ENCODE results near the gene CKLF.

The CKLF gene

GRCh38 chr16:66578651-66579531, 26.5 kb downstream of the CKLF start, which contains the start of gene CMTM2:
Gene CMTM2 (plus strand): TSS chr16:66579463. CDS start chr16:66579608, 145 bp downstream.
- Histone ChIP-seq H3K9me3 (ENCODE audit: low read length) (no peaks in the 10 kb centered on the region), H3K9ac (ENCODE audit: low read length) (no peak within 1 kb of the TSS), H3K4me1 (ENCODE audit: insufficient read depth, low read length) (peaks cover 11% of the 10 kb centered on the region), H3K27ac (ENCODE audit: low read depth, low read length) (no peak within 1 kb of the TSS), H3K4me3 (ENCODE audit: low read depth in 1 of 2, low read length in 2 of 2) (peak within 1 kb of the TSS in 1 of 2 donors; percentile 38), H3K27me3 (ENCODE audit: control insufficient read depth in 1 of 2, insufficient read depth in 2 of 2, low read length in 2 of 2) (peaks cover 21 to 23% of the 10 kb centered on the region in 2 donors), H3K36me3 (ENCODE audit: insufficient read depth, low read length) (no peaks in the 10 kb centered on the region)

GRCh38 chr16:66580605-66581209, 28.3 kb downstream of the CKLF start:
- peaks cover 11% of the 10 kb centered on the region for H3K4me1 ChIP-seq (ENCODE audit: insufficient read depth, low read length)
- H3K9me3 ChIP-seq (ENCODE audit: low read length): no peaks in the 10 kb centered on the region
- no peaks in the 10 kb centered on the region for H3K36me3 ChIP-seq (ENCODE audit: insufficient read depth, low read length)
- no peak overlapping the region for H3K4me3 ChIP-seq (ENCODE audit: low read depth in 1 of 2, low read length in 2 of 2)
- H3K9ac ChIP-seq (ENCODE audit: low read length): no peak overlapping the region
- H3K27me3 ChIP-seq (ENCODE audit: control insufficient read depth in 1 of 2, insufficient read depth in 2 of 2, low read length in 2 of 2): peaks cover 21 to 23% of the 10 kb centered on the region in 2 donors
- no peak overlapping the region for H3K27ac ChIP-seq (ENCODE audit: low read depth, low read length)

DNA sequence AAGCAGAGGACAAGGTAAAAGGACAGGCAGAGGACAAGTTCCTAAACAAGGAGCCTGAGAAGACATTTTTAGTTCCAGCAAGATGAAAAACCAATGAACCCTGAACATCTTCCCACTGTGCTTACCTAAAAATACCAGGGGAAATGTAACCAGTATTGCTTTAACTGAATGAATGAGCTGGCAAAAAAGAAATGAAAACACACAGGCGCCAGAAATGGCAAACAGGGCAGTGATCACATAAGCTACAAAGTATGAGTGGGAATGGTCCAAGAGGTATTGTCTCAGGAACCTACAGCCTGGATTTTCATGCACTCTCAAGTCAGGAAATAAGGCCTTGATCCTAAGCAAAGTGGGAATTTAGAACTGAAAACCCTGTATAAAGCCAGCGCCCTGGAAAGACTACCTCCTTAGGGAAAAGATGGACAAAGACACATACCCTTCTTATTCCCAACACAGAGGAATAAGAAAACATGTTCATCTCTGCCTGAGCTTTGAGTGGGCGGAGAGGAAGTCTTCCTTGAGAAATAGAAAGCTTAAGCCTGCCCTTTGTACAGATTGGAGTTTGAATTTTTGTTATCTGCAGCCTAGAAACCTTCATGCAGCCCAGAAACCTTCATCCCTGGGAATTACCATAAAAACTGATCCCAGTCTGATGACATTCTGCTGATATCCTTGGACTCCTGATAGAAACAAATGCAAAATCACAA, 29.0 kb downstream of the CKLF start:
- no peak overlapping the region for H3K9ac ChIP-seq (ENCODE audit: low read length)
- H3K9me3 ChIP-seq (ENCODE audit: low read length): no peaks in the 10 kb centered on the region
- no peak overlapping the region for H3K27ac ChIP-seq (ENCODE audit: low read depth, low read length)
- H3K4me1 ChIP-seq (ENCODE audit: insufficient read depth, low read length): peaks cover 11% of the 10 kb centered on the region
- no peak overlapping the region for H3K4me3 ChIP-seq (ENCODE audit: low read depth in 1 of 2, low read length in 2 of 2)
- peaks cover 21 to 23% of the 10 kb centered on the region in 2 donors for H3K27me3 ChIP-seq (ENCODE audit: control insufficient read depth in 1 of 2, insufficient read depth in 2 of 2, low read length in 2 of 2)
- H3K36me3 ChIP-seq (ENCODE audit: insufficient read depth, low read length): no peaks in the 10 kb centered on the region

DNA sequence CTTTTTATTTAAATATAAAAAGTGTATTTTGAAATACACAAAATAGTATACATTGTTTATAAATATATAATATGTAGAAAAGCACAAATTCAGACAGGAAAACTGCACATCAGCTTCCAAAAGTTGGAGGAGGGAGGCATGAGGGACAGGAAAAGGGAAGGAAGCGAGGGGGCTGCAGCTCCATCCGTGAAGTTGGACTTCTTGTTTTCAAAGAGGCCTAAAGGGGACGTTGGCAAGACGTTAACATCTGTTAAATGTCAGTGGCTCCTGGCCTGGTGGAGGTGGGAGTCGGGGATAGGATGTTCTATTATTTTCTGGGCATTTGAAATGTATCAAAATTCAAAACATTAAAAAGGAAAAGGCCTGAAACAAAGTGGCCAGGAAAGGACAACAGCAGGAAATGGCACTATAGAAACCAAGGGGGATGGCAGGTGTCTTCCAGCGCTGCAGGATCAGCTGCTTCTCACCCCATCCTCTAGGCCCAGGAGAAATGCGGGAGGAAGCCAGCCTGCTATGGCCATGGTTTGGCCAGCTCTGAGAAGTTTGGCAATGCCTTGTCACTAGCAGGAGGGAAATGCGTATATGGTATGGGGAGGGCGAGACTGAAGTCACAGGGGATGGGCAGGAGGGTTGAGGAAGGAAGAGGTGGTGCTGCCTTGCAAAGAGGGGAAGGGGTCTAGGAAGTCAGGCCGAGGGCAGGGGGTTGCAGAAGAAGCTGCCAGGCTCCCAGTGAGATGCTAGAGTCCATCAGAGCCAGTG, 33.3 kb downstream of the CKLF start:
- no peak overlapping the region for H3K9ac ChIP-seq (ENCODE audit: low read length)
- no peaks in the 10 kb centered on the region for H3K4me1 ChIP-seq (ENCODE audit: insufficient read depth, low read length)
- H3K36me3 ChIP-seq (ENCODE audit: insufficient read depth, low read length): no peaks in the 10 kb centered on the region
- H3K27ac ChIP-seq (ENCODE audit: low read depth, low read length): no peak overlapping the region
- no peaks in the 10 kb centered on the region for H3K9me3 ChIP-seq (ENCODE audit: low read length)
- no peaks in the 10 kb centered on the region for H3K27me3 ChIP-seq (ENCODE audit: control insufficient read depth in 1 of 2, insufficient read depth in 2 of 2, low read length in 2 of 2)
- no peak overlapping the region for H3K4me3 ChIP-seq (ENCODE audit: low read depth in 1 of 2, low read length in 2 of 2)

GRCh38 chr16:66587881-66588600, 35.7 kb downstream of the CKLF start:
- Histone ChIP-seq H3K9ac (ENCODE audit: low read length) (no peak overlapping the region), H3K27me3 (ENCODE audit: control insufficient read depth in 1 of 2, insufficient read depth in 2 of 2, low read length in 2 of 2) (no peaks in the 10 kb centered on the region), H3K4me1 (ENCODE audit: insufficient read depth, low read length) (no peaks in the 10 kb centered on the region), H3K9me3 (ENCODE audit: low read length) (no peaks in the 10 kb centered on the region), H3K4me3 (ENCODE audit: low read depth in 1 of 2, low read length in 2 of 2) (no peak overlapping the region), H3K27ac (ENCODE audit: low read depth, low read length) (no peak overlapping the region), H3K36me3 (ENCODE audit: insufficient read depth, low read length) (no peaks in the 10 kb centered on the region)

GRCh38 chr16:66588981-66589713, 36.8 kb downstream of the CKLF start:
- H3K4me3 ChIP-seq (ENCODE audit: low read depth in 1 of 2, low read length in 2 of 2): no peak overlapping the region
- H3K4me1 ChIP-seq (ENCODE audit: insufficient read depth, low read length): no peaks in the 10 kb centered on the region
- no peak overlapping the region for H3K27ac ChIP-seq (ENCODE audit: low read depth, low read length)
- no peaks in the 10 kb centered on the region for H3K36me3 ChIP-seq (ENCODE audit: insufficient read depth, low read length)
- H3K27me3 ChIP-seq (ENCODE audit: control insufficient read depth in 1 of 2, insufficient read depth in 2 of 2, low read length in 2 of 2): no peaks in the 10 kb centered on the region
- no peak overlapping the region for H3K9ac ChIP-seq (ENCODE audit: low read length)
- no peaks in the 10 kb centered on the region for H3K9me3 ChIP-seq (ENCODE audit: low read length)

DNA sequence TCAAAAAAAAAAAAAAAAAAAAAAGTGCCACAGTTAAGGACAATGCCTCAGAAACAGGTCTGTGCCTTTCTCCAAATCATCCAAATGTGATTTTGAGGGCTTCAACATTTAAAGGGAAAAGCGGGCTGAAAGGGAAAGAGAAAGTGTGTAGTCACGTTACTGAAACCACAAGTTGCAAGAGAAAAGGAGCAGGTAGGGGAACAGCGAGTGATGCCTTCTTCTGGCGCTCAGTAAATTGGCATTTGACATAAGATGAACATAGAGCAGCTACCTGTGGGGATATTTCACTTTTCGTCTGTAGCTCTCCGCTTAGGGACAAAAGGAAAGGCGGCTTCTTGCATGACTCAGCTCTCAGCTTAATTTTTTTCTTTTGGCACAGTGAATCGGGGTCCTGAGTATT, 37.9 kb downstream of the CKLF start:
- no peak overlapping the region for H3K9ac ChIP-seq (ENCODE audit: low read length)
- no peak overlapping the region for H3K4me3 ChIP-seq (ENCODE audit: low read depth in 1 of 2, low read length in 2 of 2)
- no peaks in the 10 kb centered on the region for H3K4me1 ChIP-seq (ENCODE audit: insufficient read depth, low read length)
- H3K9me3 ChIP-seq (ENCODE audit: low read length): no peaks in the 10 kb centered on the region
- no peaks in the 10 kb centered on the region for H3K36me3 ChIP-seq (ENCODE audit: insufficient read depth, low read length)
- no peak overlapping the region for H3K27ac ChIP-seq (ENCODE audit: low read depth, low read length)
- no peaks in the 10 kb centered on the region for H3K27me3 ChIP-seq (ENCODE audit: control insufficient read depth in 1 of 2, insufficient read depth in 2 of 2, low read length in 2 of 2)

DNA sequence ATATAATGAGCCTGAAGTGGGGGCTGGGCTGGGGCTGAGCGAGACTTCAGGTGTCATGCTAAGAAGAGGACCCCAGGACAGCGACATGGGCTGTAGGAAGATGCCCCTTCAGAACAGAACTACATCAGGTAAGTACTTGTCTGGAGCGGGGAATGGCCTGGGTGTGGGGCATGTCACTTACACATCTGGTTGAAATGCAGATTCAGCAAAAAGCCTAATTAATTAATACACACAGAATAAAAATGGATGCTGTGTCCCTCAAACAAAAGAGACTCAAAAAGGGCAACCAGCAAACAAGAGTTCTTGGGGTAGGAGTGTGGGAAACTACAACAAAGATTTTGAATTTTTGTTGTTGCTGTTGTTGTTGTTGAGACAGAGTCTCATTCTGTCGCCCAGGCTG, 38.6 kb downstream of the CKLF start:
- Histone ChIP-seq H3K9me3 (ENCODE audit: low read length) (no peaks in the 10 kb centered on the region), H3K4me1 (ENCODE audit: insufficient read depth, low read length) (no peaks in the 10 kb centered on the region)

DNA sequence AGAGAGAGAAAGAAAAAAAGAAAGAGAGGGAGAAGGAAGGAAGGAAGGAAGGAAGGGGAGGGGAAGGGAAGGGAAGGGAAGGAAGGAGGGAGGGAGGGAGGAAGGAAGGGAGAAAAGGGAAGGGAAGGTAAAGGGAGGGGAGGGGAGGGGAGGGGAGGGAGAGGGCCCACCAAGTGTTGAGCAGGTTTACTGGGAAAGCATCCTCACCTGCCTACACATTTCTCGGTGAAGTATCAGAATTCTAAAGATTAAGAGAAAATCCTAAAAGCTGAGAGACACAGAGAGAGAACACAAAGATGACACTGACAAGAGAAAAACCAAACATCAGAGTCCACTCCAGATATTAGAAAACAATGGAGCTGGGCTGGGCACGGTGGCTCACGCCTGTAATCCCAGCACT, 39.9 kb downstream of the CKLF start:
- Histone ChIP-seq H3K9me3 (ENCODE audit: low read length) (no peaks in the 10 kb centered on the region), H3K27me3 (ENCODE audit: control insufficient read depth in 1 of 2, insufficient read depth in 2 of 2, low read length in 2 of 2) (no peaks in the 10 kb centered on the region), H3K9ac (ENCODE audit: low read length) (no peak overlapping the region), H3K27ac (ENCODE audit: low read depth, low read length) (no peak overlapping the region), H3K4me3 (ENCODE audit: low read depth in 1 of 2, low read length in 2 of 2) (no peak overlapping the region), H3K4me1 (ENCODE audit: insufficient read depth, low read length) (no peaks in the 10 kb centered on the region), H3K36me3 (ENCODE audit: insufficient read depth, low read length) (no peaks in the 10 kb centered on the region)

More for the DNA sequence above, 38.6 kb downstream of the CKLF start:
- H3K9ac ChIP-seq (ENCODE audit: low read length): no peak overlapping the region
- H3K27ac ChIP-seq (ENCODE audit: low read depth, low read length): no peak overlapping the region
- H3K27me3 ChIP-seq (ENCODE audit: control insufficient read depth in 1 of 2, insufficient read depth in 2 of 2, low read length in 2 of 2): no peaks in the 10 kb centered on the region
- no peaks in the 10 kb centered on the region for H3K36me3 ChIP-seq (ENCODE audit: insufficient read depth, low read length)
- no peak overlapping the region for H3K4me3 ChIP-seq (ENCODE audit: low read depth in 1 of 2, low read length in 2 of 2)

DNA sequence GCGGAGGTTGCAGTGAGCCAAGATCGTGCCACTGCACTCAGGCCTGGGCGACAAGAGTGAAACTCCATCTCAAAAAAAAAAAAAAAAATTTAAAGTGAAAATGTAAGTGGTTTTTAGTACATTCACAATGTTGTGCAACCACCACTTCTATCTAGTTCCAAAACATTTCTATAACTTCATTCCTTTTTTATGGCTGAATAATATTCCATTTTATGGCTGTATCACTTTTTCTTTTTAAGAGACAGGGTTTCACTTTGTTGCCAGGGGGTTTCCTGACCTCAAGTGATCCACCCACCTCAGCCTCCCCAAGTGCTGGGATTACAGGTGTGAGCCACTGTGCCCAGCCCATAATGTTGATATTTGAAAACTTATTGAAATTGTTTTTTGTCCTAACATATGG, 40.4 kb downstream of the CKLF start:
- no peaks in the 10 kb centered on the region for H3K4me1 ChIP-seq (ENCODE audit: insufficient read depth, low read length)
- H3K4me3 ChIP-seq (ENCODE audit: low read depth in 1 of 2, low read length in 2 of 2): no peak overlapping the region
- no peaks in the 10 kb centered on the region for H3K9me3 ChIP-seq (ENCODE audit: low read length)
- no peak overlapping the region for H3K27ac ChIP-seq (ENCODE audit: low read depth, low read length)
- H3K27me3 ChIP-seq (ENCODE audit: control insufficient read depth in 1 of 2, insufficient read depth in 2 of 2, low read length in 2 of 2): no peaks in the 10 kb centered on the region
- no peaks in the 10 kb centered on the region for H3K36me3 ChIP-seq (ENCODE audit: insufficient read depth, low read length)
- H3K9ac ChIP-seq (ENCODE audit: low read length): no peak overlapping the region
